Left ventricle myocardium inferior (tissue), 1 donor: ENCODE results near the gene VAT1. TPM values are rescaled to one million over a fixed set of nuclear protein-coding genes. Genes with fewer than 3 reads are reported as not detected.

Experiments
- DNase-seq: peaks from one replicate; pipeline ENCODE4 v3.0.0-alpha.2; 2020
- H3K27ac ChIP-seq: fragments of 200-600 bp; replicated peaks from 2 replicates; pipeline ENCODE4 v1.8.0; 2021
- H3K27me3 ChIP-seq: fragments of 200-600 bp; 2 replicates; pipeline ENCODE4 v1.8.0; 2021; ENCODE audit warnings: low read depth
- H3K36me3 ChIP-seq: fragments of 200-600 bp; 2 replicates; pipeline ENCODE4 v1.8.0; 2021
- H3K4me1 ChIP-seq: fragments of 200-600 bp; 2 replicates; pipeline ENCODE4 v1.8.0; 2021
- H3K4me3 ChIP-seq: fragments of 200-600 bp; 2 replicates; pipeline ENCODE4 v1.8.0; 2021; ENCODE audit warnings: mild to moderate bottlenecking, moderate library complexity
- H3K9me3 ChIP-seq: fragments of 200-600 bp; replicated peaks from 2 replicates; pipeline ENCODE4 v1.8.0; 2021
- CTCF ChIP-seq: fragments of 200-600 bp; IDR thresholded peaks from 2 replicates; pipeline ENCODE4 v1.8.0; 2021; ENCODE audit warnings: antibody characterized with exemption, mild to moderate bottlenecking, borderline replicate concordance
- intact Hi-C: fragments of 100-400 bp; cut with micrococcal nuclease; formaldehyde crosslinking; loops from one replicate; pipeline ENCODE4 v1.11.0; 2022
- total RNA-seq: library from RNA; stranded (reverse); fragmentation: NEBNext Ultra II Directional; extraction: Animal tissue kit (Norgen Biotek cat#: 25700); gene quantifications from one replicate; pipeline ENCODE4 v1.2.1, GENCODE V29; 2021
- donor health status: DM: no; HTN: yes; CAD: no; lungs with severe emphysema.

Gene VAT1
- total RNA-seq, 1 donor from 2014 or later: 68.2 TPM

DNA sequence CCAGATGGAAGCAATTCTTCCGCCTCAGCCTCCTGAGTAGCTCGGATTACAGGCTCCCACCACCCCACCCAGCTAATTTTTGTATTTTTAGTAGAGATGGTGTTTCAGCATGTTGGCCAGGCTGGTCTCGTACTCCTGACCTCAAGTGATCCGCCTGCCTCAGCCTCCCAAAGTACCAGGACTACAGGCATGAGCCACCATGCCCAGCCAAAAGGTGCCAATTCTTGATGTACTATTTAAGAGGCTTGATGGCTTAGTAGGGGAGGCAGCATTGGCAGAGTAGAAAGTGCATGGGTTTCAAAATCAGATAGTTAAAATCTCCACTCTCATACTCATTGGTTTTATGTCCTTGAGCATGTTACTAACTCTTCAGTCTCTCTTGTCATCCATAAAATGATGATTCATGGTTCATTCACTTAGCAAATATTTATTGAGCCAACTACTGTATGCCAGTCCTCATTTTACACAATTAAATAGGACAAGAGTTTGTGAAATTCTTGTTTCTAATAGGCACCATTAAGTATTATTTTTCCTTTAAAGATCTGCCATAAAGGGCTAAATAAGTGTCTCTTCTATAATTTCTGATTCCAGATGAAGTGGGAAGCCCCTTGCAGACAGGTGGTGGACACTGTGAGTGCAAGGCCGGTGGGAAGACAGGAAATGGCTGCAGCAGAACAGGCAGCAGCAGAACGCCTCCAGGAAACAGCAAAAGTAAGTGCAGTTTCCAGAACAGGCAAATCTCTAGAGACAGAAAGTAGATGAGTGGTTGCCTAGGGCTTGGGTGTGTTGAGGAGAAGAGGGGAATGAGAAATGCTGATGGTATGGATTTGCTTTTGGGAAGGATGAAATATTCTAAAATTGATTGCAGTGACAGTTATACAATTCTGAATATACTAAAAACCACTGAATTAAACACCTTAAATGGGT lies 32.2 kb downstream of the VAT1 start:
- Histone ChIP-seq H3K27me3 (no peaks in the 10 kb centered on the region), H3K9me3 (no peaks in the 10 kb centered on the region), H3K27ac (no peak overlapping the region), H3K4me1 (no peaks in the 10 kb centered on the region), H3K4me3 (no peak overlapping the region), H3K36me3 (peaks cover 78% of the 10 kb centered on the region)
- intact Hi-C loops: no loop called here
- DNase-seq: no peak
- TF ChIP-seq CTCF: no peak

DNA sequence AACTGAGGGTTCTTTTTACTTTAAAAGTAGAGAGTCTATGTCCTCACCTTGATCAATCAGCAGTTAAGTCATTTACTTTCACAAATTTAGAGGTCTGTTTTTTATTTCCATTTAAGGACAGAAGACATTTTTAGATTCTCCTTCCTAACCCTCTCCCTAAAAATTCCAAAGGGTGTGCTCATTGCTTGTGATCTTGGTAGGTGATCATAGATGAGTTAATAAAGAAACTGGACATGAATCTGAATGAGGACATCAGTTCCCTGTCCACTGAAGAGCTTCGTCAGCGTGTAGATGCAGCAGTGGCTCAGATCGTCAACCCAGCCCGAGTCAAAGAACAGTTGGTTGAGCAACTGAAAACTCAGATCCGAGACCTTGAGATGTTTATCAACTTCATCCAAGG lies 33.0 kb downstream of the VAT1 start:
- Histone ChIP-seq H3K36me3 (peaks cover 80% of the 10 kb centered on the region), H3K9me3 (no peaks in the 10 kb centered on the region), H3K4me3 (no peak overlapping the region), H3K27ac (no peak overlapping the region), H3K27me3 (no peaks in the 10 kb centered on the region), H3K4me1 (no peaks in the 10 kb centered on the region)
- TF ChIP-seq CTCF: no peak
- DNase-seq: no peak
- intact Hi-C loops: no loop called here

- intact Hi-C loops: no loop called here
- Histone ChIP-seq H3K27ac (no peak overlapping the region), H3K36me3 (peaks cover 47% of the 10 kb centered on the region), H3K4me1 (peaks cover 24% of the 10 kb centered on the region), H3K9me3 (no peaks in the 10 kb centered on the region), H3K27me3 (no peaks in the 10 kb centered on the region), H3K4me3 (no peak overlapping the region)
- TF ChIP-seq CTCF: no peak
- DNase-seq: no peak
Observed at GRCh38 chr17:42985225-42985624, 37.0 kb downstream of the VAT1 start.

- no peaks in the 10 kb centered on the region for H3K9me3 ChIP-seq
- H3K4me1 ChIP-seq: peaks cover 38% of the 10 kb centered on the region
- H3K36me3 ChIP-seq: peaks cover 18% of the 10 kb centered on the region
- no peak overlapping the region for H3K4me3 ChIP-seq
- no peak overlapping the region for H3K27ac ChIP-seq
- no peak for DNase-seq
- TF ChIP-seq CTCF: no peak
- H3K27me3 ChIP-seq: no peaks in the 10 kb centered on the region
- intact Hi-C loops: no loop called here
Observed at GRCh38 chr17:42982266-42982665, 39.9 kb downstream of the VAT1 start.

GRCh38 chr17:42980766-42981397 lies 41.3 kb downstream of the VAT1 start:
- Histone ChIP-seq H3K27me3 (no peaks in the 10 kb centered on the region), H3K4me3 (peak overlapping the region; percentile 83), H3K27ac (peak overlapping the region; percentile 89), H3K4me1 (peaks cover 38% of the 10 kb centered on the region), H3K36me3 (peaks cover 9% of the 10 kb centered on the region), H3K9me3 (no peaks in the 10 kb centered on the region)
- intact Hi-C loops: no loop called here
- TF ChIP-seq CTCF: peak; percentile 13
- peak; percentile 24 for DNase-seq
